NCI-H748 (cell line): ENCODE measurements around the gene PDE4D.
"Not testable (repeated sequence)": the region's sequence is repeated elsewhere in the genome, so short reads cannot be mapped to it uniquely, and the experiment has no call there.

ENCODE experiments used
- DNase-seq: peaks from one replicate; lab custom pipeline; 2025; ENCODE audit not compliant: unreplicated experiment; lab: John Stamatoyannopoulos, UW

Gene PDE4D

GRCh38 chr5:59587489-59588337 is 305.8 kb downstream of the PDE4D start:
- DNase-seq: peak; percentile 91

- DNase-seq: no peak
Measured at GRCh38 chr5:59586841-59587240, 306.7 kb downstream of the PDE4D start.

DNA sequence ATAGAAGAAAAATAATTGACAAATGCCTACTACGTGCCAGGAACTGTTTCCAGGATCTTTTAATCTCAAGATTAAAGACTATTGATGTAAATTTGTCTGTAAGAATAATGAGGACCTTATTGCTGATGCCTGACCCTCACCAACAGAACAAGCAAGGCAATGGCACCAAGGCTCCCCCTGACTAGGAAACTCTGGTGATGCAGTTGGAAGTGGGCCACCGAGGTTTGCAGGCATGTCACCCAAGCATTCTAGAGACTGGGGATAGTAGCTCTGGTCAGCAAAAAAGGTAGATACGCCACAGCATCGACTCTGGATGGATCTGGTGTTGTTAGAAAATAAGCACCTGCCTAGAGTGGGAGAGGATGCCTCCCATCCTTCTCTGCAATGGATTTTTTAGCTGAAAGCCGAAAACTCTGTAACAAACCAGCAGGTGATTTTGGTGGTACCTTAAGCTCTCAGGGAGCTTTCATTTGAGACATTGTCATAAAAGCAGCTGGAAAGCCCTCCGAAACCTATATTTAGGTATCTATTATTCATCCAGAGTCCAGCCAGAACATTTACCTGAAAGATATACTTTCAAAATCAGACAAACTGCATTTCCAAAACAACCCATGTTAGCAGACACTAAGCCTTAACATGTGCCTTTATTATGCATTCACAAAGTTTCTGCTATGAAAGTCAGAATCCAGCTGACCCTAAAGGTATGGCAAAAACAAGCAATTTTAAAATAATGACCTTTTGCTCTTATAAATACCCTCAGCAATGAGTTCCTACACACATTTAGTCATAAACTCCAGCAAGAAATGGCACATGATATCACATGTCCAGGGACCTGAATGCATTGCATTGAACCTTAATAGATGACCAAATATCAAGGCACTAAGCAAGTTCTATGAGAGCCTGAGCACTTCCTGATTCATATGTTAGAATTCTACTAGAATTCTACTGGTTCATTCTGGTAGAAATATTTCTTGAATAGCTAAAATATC is 308.4 kb downstream of the PDE4D start:
- no peak for DNase-seq

DNA sequence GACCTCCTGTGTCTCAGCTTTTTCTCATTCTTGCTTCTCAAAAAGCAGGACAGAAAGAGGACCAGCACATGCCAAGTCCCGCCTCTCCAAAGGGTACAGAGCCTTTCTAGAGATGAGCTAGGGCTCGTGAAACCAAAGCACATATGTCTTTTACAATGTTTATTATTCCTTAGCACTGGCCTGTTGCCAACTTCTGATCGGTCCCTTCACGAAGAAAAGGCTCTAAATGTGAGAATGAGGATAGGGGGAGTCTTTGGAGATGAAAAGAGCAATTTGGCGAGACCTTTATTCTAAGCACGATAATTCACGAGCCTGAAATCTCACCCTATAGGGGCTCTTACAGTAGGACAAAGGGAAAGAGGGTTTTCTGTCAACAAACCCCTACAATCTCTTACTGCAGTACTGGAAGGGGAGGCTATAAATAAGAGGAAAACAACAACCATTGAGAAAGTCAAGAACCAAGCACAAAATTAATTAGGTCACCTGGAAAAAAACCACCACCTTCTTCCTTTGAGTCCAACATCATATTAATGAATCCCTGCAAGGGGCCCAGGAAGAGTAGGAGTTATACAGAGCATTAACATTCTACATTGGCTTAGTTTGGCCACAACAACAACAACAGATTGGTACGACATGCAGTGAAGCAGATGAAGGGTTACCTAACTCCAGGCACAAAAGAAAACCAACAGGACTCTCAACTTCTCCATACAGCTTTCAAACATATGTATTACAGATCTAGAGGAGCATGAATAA is 309.5 kb downstream of the PDE4D start:
- peak; percentile 93 for DNase-seq

DNA sequence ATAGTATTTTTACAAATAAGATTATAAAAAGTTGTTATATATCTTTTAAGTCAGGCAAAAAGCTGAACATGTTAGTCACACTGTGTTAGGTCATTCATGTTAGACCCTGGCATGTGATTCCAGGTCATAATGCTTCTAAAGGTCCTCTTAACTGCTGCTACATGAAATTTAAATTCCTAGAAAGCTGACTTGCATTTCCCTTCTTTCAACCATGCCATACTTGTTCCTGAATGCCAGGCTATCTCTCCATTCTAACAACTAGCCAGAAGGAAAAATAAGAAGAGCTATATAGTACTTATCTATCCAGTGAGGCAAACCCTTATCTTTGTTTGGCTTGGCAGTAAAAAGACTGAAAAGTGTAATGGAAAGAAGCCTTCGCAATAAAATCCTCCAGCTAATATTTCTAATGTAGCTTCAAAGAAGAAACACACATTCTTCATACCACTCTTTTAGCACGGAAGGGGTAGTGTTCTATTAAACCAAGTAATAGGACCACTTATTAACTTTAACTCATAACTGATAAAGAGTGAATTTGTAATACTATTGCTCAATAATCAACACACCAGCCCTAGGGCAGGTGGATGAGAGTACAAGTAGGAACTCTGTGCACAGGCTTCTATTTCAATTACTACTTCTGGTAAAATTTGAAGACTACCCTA is 310.2 kb downstream of the PDE4D start:
- DNase-seq: no peak

DNA sequence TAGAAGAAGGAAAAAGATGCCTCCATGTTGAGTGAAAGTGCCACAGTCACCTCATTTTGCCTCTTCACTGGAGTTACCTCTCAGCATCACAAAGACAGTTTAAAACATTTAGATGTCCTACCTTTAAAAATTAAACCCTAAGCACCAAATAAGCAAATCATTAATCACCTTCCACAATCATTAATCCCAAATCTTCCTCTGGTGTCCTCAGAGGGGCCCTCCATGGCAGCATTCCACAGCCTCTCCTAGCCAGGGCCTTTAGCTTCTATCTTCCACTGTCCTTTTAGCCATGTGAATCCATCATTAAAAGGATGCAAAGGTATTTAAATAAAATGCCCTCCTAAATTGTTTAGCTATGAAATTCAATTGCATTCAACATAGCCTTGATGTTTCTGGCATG is 310.8 kb downstream of the PDE4D start:
- no peak for DNase-seq

DNA sequence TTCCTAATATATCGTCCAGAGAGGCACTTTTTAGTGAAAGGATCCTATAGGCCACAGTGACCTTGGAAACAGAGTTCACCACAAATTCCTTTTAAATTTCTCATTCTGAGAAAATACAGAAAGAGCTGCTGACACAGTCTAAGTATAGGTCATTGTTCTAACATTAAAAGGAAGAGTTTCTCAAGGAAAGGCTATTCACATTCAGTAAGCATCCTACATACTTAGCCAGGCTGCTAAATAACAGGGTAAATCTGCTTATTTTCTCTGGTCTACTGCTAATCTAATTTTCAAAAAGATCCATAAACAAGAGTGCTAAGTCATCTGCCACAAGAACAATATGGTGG is 313.7 kb downstream of the PDE4D start:
- DNase-seq: no peak

DNA sequence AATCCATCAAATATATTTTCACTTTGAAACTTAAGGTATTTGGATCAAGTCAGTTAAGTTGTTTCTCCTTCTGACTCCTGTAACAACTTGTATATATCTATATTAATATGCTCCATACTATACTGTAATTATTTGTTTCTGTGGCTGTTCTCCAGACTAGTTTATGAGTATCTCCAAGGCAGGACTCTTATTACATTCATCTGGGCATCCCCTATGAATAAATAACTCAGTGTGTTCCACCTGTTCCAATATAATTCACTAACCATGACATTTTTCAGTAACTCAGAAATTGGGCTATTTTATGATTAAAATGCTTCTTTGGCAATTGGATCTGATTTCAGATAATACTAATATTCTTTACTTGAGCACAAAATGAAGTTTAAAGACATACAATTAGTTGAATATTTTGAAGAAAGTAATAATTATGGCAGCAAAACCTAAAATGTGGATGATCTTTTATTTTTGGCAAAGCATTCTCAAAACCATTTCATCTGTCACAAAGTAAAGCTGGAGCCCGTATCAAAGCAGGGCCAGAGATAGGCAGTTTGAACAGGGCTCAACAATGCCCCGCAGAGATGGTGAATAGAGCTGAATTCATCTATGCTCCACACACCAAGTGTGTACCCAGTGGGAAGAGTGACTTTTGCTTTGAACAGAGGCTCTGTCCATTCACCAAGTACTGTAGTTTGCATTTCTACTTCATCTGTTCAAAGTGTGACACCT is 314.3 kb downstream of the PDE4D start:
- no peak for DNase-seq

- DNase-seq: no peak
Measured at GRCh38 chr5:59577485-59577884, 316.0 kb downstream of the PDE4D start.

GRCh38 chr5:59575648-59576445 is 317.7 kb downstream of the PDE4D start:
- no peak for DNase-seq

DNA sequence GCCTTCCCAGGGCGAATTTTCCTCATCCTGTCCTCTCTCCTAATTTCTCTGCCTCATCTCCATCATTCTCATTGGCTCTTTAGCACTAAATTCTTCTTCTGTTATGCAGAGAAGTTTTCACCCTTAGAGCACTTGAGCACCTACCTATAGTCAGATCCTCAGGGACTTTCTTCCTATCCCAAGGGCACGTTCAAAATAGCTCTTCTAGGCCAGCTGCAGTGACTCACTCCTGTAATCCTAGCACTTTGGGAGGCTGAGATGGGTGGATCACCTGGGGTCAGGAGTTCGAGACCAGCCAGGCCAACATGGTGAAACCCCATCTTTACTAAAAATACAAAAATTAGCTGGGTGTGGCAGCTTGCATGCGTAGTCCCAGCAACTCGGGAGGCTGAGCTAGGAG is 320.0 kb downstream of the PDE4D start:
- not testable (repeated sequence) for DNase-seq

GRCh38 chr5:59571067-59571466 is 322.5 kb downstream of the PDE4D start:
- DNase-seq: no peak

- DNase-seq: peak; percentile 27
Measured at GRCh38 chr5:59569608-59570334, 323.8 kb downstream of the PDE4D start.

GRCh38 chr5:59569158-59569557 is 324.4 kb downstream of the PDE4D start:
- no peak for DNase-seq

- no peak for DNase-seq
Measured at GRCh38 chr5:59568161-59568560, 325.4 kb downstream of the PDE4D start.

- DNase-seq: no peak
Measured at GRCh38 chr5:59565551-59565950, 328.0 kb downstream of the PDE4D start.

- DNase-seq: no peak
Measured at GRCh38 chr5:59564895-59565294, 328.6 kb downstream of the PDE4D start.

- peak; percentile 27 for DNase-seq
Measured at GRCh38 chr5:59562756-59563389, 330.7 kb downstream of the PDE4D start.
